ENCODE data around the gene SCCPDH. TPM values are rescaled to one million over a fixed set of nuclear protein-coding genes. Genes with fewer than 3 reads are reported as not detected.

Gene SCCPDH
- total RNA-seq, 1 experiment from 2014 or later = 26.4 TPM

DNA sequence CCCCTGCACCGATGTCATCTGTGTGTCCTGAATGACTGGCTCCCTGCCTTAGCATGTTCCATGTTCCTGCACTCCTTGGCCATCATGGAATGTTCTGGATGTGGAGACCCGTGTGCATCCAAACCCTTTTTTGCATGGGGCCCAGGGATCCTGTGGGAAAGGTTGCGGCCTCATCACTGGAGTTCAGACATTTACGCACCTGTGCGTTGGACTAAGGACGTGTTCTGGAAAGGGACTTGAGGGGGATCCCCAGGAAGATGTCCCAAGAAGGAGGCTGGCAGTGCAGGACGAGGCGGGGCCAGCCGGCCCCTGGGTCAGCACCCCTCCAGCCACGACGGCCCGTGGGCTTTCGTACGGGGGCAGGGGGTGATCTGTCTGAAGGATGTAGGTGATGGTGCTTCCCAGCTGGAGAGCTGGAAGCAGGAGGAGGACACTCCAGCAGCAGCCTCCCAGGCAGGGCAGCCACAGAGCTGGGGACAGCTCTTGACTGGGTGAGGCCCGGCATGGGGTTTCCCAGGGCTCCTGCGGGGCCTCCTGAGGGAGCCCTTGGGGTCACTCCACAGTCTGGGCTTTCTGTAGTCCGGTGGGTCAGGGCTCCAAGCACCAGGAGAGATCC lies 67.2 kb downstream of the SCCPDH start:
- Histone ChIP-seq H3K27ac (no peak overlapping the region), H3K4me3 (no peak overlapping the region)

DNA sequence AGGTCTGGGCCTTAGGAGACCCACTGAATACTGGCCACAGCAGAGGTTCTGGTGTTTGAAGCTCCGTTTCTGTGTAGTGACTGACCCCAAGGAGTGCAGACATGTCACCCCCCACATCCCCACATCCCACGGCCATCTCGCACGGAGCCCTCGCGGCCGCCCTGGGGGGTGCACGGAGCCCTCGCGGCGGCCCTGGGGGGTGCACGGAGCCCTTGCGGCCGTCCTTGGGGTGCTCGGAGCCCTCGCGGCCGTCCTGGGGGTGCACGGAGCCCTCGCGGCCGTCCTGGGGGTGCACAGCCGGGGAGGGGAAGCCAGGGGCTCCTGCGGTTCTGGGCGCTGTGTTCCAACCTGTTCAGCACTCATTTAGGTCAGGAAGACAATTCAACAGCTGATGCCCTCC lies 68.4 kb downstream of the SCCPDH start:
- no peaks in the 10 kb centered on the region for H3K9me3 ChIP-seq (replicated peaks)
- no peak overlapping the region for H3K27ac ChIP-seq
- no peaks in the 10 kb centered on the region for H3K36me3 ChIP-seq
- H3K4me3 ChIP-seq = no peak overlapping the region
- no peaks in the 10 kb centered on the region for H3K27me3 ChIP-seq
- peaks cover 15% of the 10 kb centered on the region for H3K4me1 ChIP-seq
- DNase-seq = no peak

More for the DNA sequence above, 67.2 kb downstream of the SCCPDH start:
- Histone ChIP-seq H3K27me3 (no peaks in the 10 kb centered on the region), H3K9me3 (replicated peaks) (no peaks in the 10 kb centered on the region), H3K4me1 (peaks cover 14% of the 10 kb centered on the region; the same call in 1 of the 2 replicates), H3K36me3 (no peaks in the 10 kb centered on the region)
- no peak for DNase-seq

DNA sequence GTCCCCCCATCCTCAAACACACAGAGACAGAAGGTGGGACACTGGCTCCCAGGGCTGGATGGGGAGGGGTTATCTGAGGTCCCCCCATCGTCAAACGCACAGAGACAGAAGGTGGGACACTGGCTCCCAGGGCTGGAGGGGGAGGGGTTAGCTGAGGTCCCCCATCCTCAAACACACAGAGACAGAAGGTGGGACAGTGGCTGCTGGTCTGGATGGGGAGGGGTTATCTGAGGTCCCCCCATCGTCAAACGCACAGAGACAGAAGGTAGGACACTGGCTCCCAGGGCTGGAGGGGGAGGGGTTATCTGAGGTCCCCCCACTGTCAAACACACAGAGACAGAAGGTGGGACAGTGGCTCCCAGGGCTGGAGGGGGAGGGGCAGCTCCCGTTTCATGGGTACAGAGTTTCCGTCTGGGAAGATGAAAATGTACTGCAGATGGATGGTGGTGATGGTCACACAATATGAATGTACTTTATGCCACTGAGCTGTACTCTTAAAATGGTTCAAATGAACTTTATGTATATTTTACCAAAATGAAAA lies 69.2 kb downstream of the SCCPDH start:
- H3K36me3 ChIP-seq = no peaks in the 10 kb centered on the region
- H3K4me3 ChIP-seq = no peak overlapping the region
- H3K4me1 ChIP-seq = peaks cover 17% of the 10 kb centered on the region
- no peak overlapping the region for H3K27ac ChIP-seq
- no peak for DNase-seq
- H3K9me3 ChIP-seq (replicated peaks) = no peaks in the 10 kb centered on the region
- no peaks in the 10 kb centered on the region for H3K27me3 ChIP-seq

DNA sequence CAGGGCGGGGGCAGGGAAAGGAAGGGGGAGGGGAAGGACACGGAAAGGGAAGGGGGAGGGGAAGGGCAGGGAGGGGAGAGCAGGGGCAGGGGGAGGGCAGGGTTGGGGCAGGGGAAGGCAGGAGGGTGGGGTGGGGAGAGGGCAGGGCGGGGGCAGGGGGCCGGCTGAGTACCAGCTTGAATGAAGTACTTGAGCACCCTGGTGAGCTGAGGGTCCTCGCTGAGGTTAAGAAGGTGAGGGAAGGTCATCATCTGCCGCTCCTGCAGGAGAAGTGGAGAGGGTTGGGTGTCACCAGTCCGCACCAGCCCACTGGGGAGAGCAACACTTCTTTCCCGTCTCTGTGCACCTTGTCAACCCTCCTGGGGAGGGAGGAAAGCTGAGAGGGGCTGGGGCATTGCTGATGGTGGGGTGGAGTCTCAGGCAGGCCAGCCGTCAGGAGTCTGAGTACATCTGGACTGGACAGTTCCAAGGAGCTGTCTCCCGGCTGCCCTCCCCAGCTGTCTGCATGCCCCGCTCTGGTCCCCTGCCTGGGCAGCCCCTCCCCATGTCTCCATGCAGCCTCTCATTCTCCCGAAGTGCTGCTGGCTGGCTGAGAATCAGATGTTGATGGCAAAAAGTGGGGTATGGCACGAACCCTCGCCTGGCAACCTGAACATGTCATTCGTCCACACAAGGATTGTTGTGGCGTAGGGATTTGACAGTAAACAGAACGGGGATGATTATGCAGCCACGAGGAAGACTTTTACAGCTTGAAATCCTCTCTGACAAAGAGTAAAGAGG lies 70.0 kb downstream of the SCCPDH start:
- peaks cover 26% of the 10 kb centered on the region for H3K4me1 ChIP-seq
- H3K27ac ChIP-seq = peak overlapping the region; percentile 57
- no peaks in the 10 kb centered on the region for H3K9me3 ChIP-seq (replicated peaks)
- H3K27me3 ChIP-seq = no peaks in the 10 kb centered on the region
- no peaks in the 10 kb centered on the region for H3K36me3 ChIP-seq
- H3K4me3 ChIP-seq = peak overlapping the region; percentile 19
- peak; percentile 64 to 65 for DNase-seq

DNA sequence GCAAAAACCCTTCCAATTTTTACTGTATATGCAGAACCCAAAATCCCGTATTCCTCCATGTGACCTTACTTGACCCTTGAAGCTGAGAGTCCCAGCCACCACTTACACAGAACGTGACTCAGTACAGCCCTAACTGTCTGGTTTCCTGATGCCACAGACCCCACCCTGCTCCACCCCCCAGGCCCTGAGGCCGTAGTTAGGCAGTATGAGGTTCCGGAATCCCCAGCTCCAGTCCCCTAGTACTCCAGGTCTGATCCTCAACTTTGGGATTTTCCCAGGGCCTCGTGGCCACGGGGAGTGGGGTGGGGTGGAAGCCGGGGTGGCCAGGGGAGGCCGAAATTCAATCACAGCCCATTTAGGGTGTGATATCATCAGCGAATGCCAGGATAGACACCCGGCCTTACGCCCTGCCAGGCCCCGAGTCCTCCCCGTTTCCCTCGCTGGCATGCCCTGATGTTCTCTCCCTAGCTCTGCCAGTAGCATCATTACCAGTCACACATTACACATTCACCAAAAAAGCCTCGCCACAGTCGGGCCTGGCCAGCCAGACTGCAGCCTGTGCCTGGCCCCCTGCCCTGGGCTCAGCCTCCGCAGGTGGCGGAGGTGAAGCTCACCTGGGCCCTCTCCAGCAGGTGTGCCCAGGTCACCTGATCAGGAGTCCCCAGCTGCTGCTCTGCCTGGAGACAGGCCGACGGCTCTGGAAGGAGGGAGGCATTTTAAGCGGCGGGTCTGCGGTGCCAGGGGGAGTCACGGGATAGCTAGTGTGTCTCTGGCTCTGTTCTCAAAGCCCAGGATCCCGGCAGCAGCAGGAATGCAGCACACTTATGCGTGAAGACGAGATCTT lies 70.8 kb downstream of the SCCPDH start:
- peaks cover 34% of the 10 kb centered on the region for H3K4me1 ChIP-seq
- peak overlapping the region; percentile 19 for H3K4me3 ChIP-seq
- H3K36me3 ChIP-seq = no peaks in the 10 kb centered on the region
- H3K27ac ChIP-seq = peak overlapping the region; percentile 57
- no peaks in the 10 kb centered on the region for H3K27me3 ChIP-seq
- DNase-seq = peak; percentile 35 to 43
- H3K9me3 ChIP-seq (replicated peaks) = no peaks in the 10 kb centered on the region

DNA sequence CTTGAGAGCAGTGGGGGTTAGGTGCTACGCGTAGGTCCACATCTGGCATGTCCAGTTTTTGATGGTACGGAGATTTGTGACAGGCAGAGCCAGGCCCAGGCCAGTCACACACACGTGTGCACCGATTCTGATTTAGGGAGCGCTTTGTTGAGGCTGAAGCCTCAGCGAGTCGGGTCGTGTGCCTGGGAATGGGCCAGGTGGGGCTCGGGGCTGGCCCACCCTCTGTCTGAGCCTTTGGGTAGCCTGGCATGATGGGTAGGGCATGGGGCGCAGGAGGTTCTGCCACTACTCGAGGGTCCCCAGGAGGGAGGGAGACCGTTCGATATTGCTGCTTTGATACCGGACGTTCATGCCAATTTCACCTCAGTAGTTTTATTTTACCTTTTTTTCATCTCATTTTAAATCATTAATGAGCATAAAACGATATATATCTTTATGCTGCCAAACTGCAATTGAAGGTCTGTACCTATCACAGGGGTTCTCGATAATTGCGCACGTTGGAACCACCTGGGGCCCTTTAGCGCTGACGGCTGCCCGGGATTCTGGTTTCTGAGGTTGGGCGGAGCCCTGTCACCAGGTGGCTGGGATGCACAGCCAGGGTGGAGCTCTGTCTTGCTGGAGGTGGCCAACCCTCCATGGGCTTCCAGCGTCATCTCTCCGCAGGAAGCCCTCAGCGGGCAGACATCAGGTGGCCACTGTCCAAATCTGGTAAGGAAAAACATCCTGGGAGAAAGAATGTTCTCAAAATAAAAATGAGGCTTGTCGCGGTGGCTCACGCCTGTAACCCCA lies 71.9 kb downstream of the SCCPDH start:
- Histone ChIP-seq H3K27ac (no peak overlapping the region), H3K9me3 (replicated peaks) (no peaks in the 10 kb centered on the region), H3K4me1 (peaks cover 44% of the 10 kb centered on the region), H3K27me3 (no peaks in the 10 kb centered on the region), H3K36me3 (no peaks in the 10 kb centered on the region), H3K4me3 (no peak overlapping the region)
- no peak for DNase-seq

DNA sequence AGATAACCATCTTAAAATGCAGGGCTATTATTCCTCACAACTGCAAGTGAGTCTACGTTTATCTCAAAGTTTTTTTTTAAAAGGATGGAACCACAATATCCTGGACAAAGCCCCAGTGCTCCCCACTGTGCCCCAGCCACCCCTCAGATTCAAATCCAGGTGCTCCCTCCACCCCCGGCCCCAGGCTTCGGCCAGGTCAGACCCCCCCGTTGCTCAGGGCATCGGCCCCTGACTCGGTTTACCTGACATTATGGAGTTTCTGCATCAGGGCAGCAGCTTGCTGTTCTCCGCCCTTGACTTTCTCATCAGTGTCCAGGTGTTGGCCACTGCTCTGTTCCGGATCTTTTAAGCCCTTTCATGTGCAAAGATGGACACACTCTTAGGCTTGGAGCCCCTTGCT lies 72.9 kb downstream of the SCCPDH start:
- no peaks in the 10 kb centered on the region for H3K27me3 ChIP-seq
- H3K36me3 ChIP-seq = no peaks in the 10 kb centered on the region
- no peak overlapping the region for H3K4me3 ChIP-seq
- H3K27ac ChIP-seq = no peak overlapping the region
- H3K9me3 ChIP-seq (replicated peaks) = no peaks in the 10 kb centered on the region
- DNase-seq = no peak
- peaks cover 48% of the 10 kb centered on the region for H3K4me1 ChIP-seq

DNA sequence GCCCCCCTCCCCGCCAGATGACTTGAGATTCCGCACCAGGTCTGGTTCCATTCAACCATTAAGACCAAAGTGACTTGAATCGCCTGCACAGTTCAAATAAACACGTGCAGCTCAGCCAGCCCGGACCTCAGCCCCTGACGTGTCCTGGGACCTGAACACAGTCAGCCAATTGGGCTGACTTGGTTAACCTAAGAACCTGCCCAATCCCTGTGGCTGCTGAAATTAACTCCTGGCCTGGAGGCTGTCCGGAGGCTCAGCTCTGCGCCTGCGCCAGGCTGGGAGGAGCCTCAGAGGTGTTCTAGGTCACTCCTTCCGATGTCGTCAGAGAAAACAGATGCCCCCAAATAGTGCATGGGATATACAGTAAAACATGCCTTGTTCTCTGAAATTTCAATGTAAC lies 73.4 kb downstream of the SCCPDH start:
- Histone ChIP-seq H3K36me3 (no peaks in the 10 kb centered on the region), H3K27me3 (no peaks in the 10 kb centered on the region), H3K4me3 (no peak overlapping the region), H3K27ac (no peak overlapping the region), H3K9me3 (replicated peaks) (no peaks in the 10 kb centered on the region), H3K4me1 (peaks cover 52% of the 10 kb centered on the region)
- DNase-seq = no peak

DNA sequence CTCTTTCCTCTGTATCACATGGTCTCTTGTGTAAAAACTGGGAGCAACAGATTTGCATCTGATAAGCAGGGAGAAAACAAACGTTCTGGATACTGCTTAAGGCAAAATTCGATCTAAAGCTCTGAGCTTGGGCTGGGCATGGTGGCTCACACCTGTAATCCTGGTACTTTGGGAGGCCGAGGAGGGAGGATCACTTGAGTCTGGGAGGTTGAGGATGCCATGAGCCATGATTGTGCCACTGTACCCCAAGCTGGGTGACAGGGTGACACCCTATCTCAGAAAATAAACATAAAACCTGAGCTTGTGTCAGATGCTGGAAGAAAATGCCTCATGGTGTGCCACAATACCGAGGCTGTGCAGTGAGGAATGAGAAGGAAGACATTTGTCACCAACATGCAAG lies 73.9 kb downstream of the SCCPDH start:
- Histone ChIP-seq H3K9me3 (replicated peaks) (no peaks in the 10 kb centered on the region), H3K4me3 (no peak overlapping the region), H3K27me3 (no peaks in the 10 kb centered on the region), H3K36me3 (no peaks in the 10 kb centered on the region), H3K4me1 (peaks cover 54% of the 10 kb centered on the region), H3K27ac (peak overlapping the region; percentile 81)
- no peak for DNase-seq

DNA sequence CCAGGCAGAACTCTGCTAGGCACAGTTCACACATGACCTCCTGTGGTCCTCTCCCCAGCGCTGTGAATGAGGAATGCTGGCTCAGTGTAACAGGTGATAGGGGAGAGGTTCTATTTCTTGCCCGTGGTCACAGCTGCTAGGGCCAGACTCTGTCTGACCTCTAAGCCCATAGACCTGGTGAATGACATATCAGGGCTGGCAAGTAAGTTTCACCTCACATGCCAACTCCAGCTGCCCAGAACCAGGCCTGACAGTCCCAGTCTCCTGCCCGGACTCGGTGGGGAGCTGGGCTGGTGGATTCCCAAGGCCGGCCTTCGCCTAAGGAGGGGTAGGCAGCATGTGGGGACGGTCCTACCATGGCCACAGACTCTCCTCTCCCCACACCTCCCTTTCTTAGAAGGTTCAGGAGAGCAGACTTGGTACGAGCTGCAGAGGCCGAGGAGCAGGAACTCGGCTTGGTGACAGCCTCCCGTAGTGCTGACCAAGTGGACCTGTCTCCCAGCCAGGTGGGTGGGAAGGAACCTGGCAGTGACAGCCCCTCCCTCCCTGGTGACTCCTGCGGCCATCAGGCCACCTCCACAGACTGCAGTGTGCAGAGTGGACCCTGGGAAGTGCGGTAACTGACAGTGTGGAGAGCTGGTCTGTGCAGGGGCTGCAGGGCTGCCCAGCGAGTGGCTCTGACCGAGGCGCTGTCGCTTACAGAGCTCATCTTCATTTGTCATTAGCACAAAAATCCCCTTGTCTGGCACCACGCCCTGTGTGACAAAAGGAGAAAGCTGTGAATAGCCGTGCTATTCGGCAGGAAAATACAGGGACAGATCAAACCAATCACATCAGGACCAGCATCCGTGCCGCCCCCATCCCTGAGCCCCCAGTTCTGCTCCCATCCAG lies 74.6 kb downstream of the SCCPDH start:
- DNase-seq = peak; percentile 79 to 85
- Histone ChIP-seq H3K4me1 (peaks cover 54% of the 10 kb centered on the region), H3K36me3 (no peaks in the 10 kb centered on the region), H3K27ac (peak overlapping the region; percentile 81), H3K27me3 (no peaks in the 10 kb centered on the region), H3K4me3 (no peak overlapping the region), H3K9me3 (replicated peaks) (no peaks in the 10 kb centered on the region)

DNA sequence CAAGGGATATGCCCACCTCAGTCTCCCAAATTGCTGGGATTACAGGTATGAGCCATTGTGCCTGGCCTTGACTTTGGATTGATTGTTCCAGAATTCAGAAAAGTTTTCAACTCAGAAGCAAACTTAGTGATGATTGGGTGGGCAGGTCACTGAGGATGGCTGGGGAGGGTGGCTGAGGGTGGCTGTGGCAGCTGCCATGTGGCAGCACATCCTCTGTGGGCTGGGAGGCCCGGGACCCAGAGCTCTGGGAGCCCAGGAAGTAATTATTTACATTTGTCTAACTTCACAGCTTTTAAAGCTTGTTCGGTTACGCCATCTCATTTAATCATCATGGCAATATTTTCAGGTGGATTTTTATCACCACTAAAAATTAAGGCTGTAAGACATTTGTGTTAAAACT lies 76.1 kb downstream of the SCCPDH start:
- DNase-seq = peak in 1 of 2 experiments; percentile 28
- Histone ChIP-seq H3K4me1 (peaks cover 45% of the 10 kb centered on the region), H3K27me3 (no peaks in the 10 kb centered on the region), H3K27ac (peak overlapping the region; percentile 80), H3K4me3 (no peak overlapping the region), H3K36me3 (no peaks in the 10 kb centered on the region), H3K9me3 (replicated peaks) (no peaks in the 10 kb centered on the region)

DNA sequence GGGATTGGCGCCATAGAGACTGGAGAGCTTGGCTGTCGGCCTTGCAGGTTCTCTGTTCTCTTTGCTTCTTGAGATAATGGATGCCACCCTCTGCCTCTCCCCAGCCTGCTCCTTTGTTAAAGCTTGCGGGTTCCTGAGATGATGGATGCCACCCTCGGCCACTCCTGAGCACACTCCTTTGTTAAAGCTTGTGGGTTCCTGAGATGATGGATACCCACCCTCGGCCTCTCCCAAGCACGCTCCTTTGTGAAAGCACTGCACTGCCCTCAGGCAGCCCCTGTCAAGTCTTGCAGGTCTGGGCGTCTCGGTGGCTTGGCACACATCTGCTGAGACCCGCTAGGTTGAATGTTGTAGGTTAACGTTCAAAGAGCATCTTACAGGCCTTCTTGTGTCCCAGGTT lies 76.5 kb downstream of the SCCPDH start:
- H3K27me3 ChIP-seq = no peaks in the 10 kb centered on the region
- H3K27ac ChIP-seq = peak overlapping the region; percentile 80
- H3K9me3 ChIP-seq (replicated peaks) = no peaks in the 10 kb centered on the region
- H3K4me1 ChIP-seq = peaks cover 45% of the 10 kb centered on the region
- DNase-seq = peak; percentile 26 to 55
- H3K36me3 ChIP-seq = no peaks in the 10 kb centered on the region
- no peak overlapping the region for H3K4me3 ChIP-seq

DNA sequence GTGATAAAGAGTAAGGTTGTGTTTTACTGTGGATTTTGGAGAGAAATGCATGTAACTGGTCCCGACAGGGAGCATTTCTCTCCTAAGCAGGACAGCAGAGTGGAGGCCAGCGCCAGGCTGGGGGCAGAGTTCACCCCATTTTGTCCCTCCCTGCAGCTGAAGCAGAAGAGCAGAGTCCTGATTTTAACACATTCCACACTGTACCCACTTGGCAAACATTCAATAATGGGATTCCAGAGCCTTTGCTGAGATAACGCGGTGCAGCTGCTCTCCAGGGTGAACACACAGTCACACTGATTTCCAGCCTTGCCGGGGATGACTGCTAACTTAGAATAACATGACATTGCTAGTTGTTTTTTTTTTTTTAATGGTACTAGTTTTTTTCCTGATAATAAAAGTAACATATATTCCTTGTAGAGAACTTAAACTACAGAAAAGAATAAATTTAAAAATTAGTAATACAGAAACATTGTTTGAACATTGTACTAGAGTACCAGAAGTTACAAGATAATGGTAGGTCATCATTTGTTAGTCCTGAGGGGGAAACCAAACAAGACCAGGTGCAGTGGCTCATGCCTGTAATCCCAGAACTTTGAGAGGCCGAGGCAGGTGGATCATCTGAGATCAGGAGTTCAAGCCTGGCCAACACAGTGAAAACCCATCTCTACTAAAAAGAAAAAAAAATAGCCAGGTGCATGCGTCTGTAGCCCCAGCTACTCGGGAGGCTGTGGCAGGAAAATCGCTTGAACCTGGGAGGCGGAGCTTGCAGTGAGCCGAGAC lies 77.2 kb downstream of the SCCPDH start:
- Histone ChIP-seq H3K36me3 (no peaks in the 10 kb centered on the region), H3K27me3 (no peaks in the 10 kb centered on the region), H3K9me3 (replicated peaks) (no peaks in the 10 kb centered on the region), H3K27ac (peak overlapping the region; percentile 80), H3K4me1 (peaks cover 45% of the 10 kb centered on the region), H3K4me3 (no peak overlapping the region; the same call in 1 of the 2 replicates)
- DNase-seq = peak; percentile 84 to 93

Data from SJCRH30 (cell line).